IPS-18c (cell line): ENCODE measurements around the gene FBXO9.

ENCODE experiments used
- H3K4me3 ChIP-seq: 2 replicates; pipeline ENCODE4 v1.7.0; 2013; ENCODE audit warnings: low read depth, mild to moderate bottlenecking, low read length, moderate library complexity; ENCODE audit not compliant: insufficient read depth
- H3K9me3 ChIP-seq: one replicate; pipeline ENCODE4 v1.6.1; 2013; ENCODE audit warnings: mild to moderate bottlenecking, low read length, moderate library complexity; ENCODE audit not compliant: control insufficient read depth, insufficient read depth

Gene FBXO9

GRCh38 chr6:53065266-53066076 lies at the start of gene FBXO9:
TSS of gene FBXO9 (plus strand) at chr6:53065404. CDS start at chr6:53065790, 386 bp downstream.
- H3K9me3 ChIP-seq: no peaks in the 10 kb centered on the region
- peak within 1 kb of the TSS; percentile 100 for H3K4me3 ChIP-seq

- Histone ChIP-seq H3K4me3 (no peak overlapping the region), H3K9me3 (no peaks in the 10 kb centered on the region)
These were observed 49.7 kb upstream of the FBXO9 start for GRCh38 chr6:53015486-53015885.

- H3K4me3 ChIP-seq: no peak overlapping the region
- H3K9me3 ChIP-seq: no peaks in the 10 kb centered on the region
These were observed 46.8 kb upstream of the FBXO9 start for GRCh38 chr6:53018446-53018845.

- no peak overlapping the region for H3K4me3 ChIP-seq
- H3K9me3 ChIP-seq: no peaks in the 10 kb centered on the region
These were observed 45.0 kb upstream of the FBXO9 start for GRCh38 chr6:53020005-53020744.

GRCh38 chr6:53023323-53023722 lies 41.9 kb upstream of the FBXO9 start:
- Histone ChIP-seq H3K4me3 (no peak overlapping the region), H3K9me3 (no peaks in the 10 kb centered on the region)

- H3K4me3 ChIP-seq: no peak overlapping the region
These were observed 38.7 kb upstream of the FBXO9 start for GRCh38 chr6:53026526-53026925.

GRCh38 chr6:53027131-53027718 lies 38.0 kb upstream of the FBXO9 start:
- Histone ChIP-seq H3K4me3 (no peak overlapping the region), H3K9me3 (no peaks in the 10 kb centered on the region)

More at GRCh38 chr6:53026526-53026925, 38.7 kb upstream of the FBXO9 start:
- H3K9me3 ChIP-seq: no peaks in the 10 kb centered on the region

GRCh38 chr6:53028467-53028866 lies 36.7 kb upstream of the FBXO9 start:
- H3K9me3 ChIP-seq: no peaks in the 10 kb centered on the region
- no peak overlapping the region for H3K4me3 ChIP-seq

- Histone ChIP-seq H3K9me3 (no peaks in the 10 kb centered on the region), H3K4me3 (no peak overlapping the region)
These were observed 35.9 kb upstream of the FBXO9 start for GRCh38 chr6:53029257-53029656.

- H3K4me3 ChIP-seq: no peak overlapping the region
- H3K9me3 ChIP-seq: no peaks in the 10 kb centered on the region
These were observed 35.4 kb upstream of the FBXO9 start for GRCh38 chr6:53029761-53030160.

- H3K4me3 ChIP-seq: no peak overlapping the region
- H3K9me3 ChIP-seq: no peaks in the 10 kb centered on the region
These were observed 33.9 kb upstream of the FBXO9 start for GRCh38 chr6:53031281-53031680.

- Histone ChIP-seq H3K4me3 (no peak overlapping the region), H3K9me3 (no peaks in the 10 kb centered on the region)
These were observed 32.4 kb upstream of the FBXO9 start for GRCh38 chr6:53032849-53033248.

- no peak overlapping the region for H3K4me3 ChIP-seq
- H3K9me3 ChIP-seq: no peaks in the 10 kb centered on the region
These were observed 31.4 kb upstream of the FBXO9 start for GRCh38 chr6:53033764-53034163.

GRCh38 chr6:53035549-53036213 lies 29.5 kb upstream of the FBXO9 start:
- no peak overlapping the region for H3K4me3 ChIP-seq

GRCh38 chr6:53038141-53038540 lies 27.1 kb upstream of the FBXO9 start:
- Histone ChIP-seq H3K4me3 (no peak overlapping the region), H3K9me3 (no peaks in the 10 kb centered on the region)

More at GRCh38 chr6:53035549-53036213, 29.5 kb upstream of the FBXO9 start:
- no peaks in the 10 kb centered on the region for H3K9me3 ChIP-seq

GRCh38 chr6:53038596-53038995 lies 26.6 kb upstream of the FBXO9 start:
- no peak overlapping the region for H3K4me3 ChIP-seq
- no peaks in the 10 kb centered on the region for H3K9me3 ChIP-seq

- Histone ChIP-seq H3K4me3 (no peak overlapping the region), H3K9me3 (no peaks in the 10 kb centered on the region)
These were observed 23.8 kb upstream of the FBXO9 start for GRCh38 chr6:53041356-53041755.
